SK-N-MC (cell line): Measurements from ENCODE around the gene SYNCRIP.
A peak's percentile ranks its signal among the peaks of the same experiment; 100 is the strongest.
"Not testable (repeated sequence)": the region's sequence is repeated elsewhere in the genome, so short reads cannot be mapped to it uniquely, and the experiment has no call there.

ENCODE experiments used
- DNase-seq: peaks from one replicate; pipeline ENCODE4 v3.0.0-alpha.2; 2011; ENCODE audit warnings: low read depth, low spot score
- H3K27ac ChIP-seq: fragments of 200-600 bp; sonication (generic); 2 replicates; pipeline ENCODE4 v1.5.1; 2016; ENCODE audit warnings: mixed run types
- H3K36me3 ChIP-seq: fragments of 200-600 bp; sonication (generic); 2 replicates; pipeline ENCODE4 v1.6.1; 2017; ENCODE audit warnings: antibody characterized with exemption, low read length, mixed read lengths; ENCODE audit not compliant: insufficient read depth
- H3K4me3 ChIP-seq: fragments of 200-600 bp; sonication (generic); 2 replicates; pipeline ENCODE4 v1.5.1; 2016
- H3K9ac ChIP-seq: fragments of 200-600 bp; sonication (generic); 2 replicates; pipeline ENCODE4 v1.8.0; 2017; ENCODE audit warnings: mixed run types, mixed read lengths; ENCODE audit not compliant: insufficient read length
- H3K9me3 ChIP-seq: fragments of 200-600 bp; sonication (generic); 2 replicates; pipeline ENCODE4 v1.6.1; 2017; ENCODE audit warnings: low read depth, mild to moderate bottlenecking, antibody characterized with exemption, low read length, moderate library complexity, mixed read lengths
- EZH2 ChIP-seq: fragments of 200-600 bp; sonication (generic); IDR thresholded peaks from one replicate; pipeline ENCODE4 v1.6.1; 2017; ENCODE audit warnings: antibody characterized with exemption
- FOXP2 ChIP-seq: optimal IDR thresholded peaks from 2 replicates; pipeline ENCODE3; 2011; ENCODE audit warnings: mild to moderate bottlenecking, moderate library complexity; ENCODE audit not compliant: insufficient read depth; ENCODE audit errors: extremely low read length, control extremely low read depth
- POLR2AphosphoS5 ChIP-seq: IDR thresholded peaks from 2 replicates; pipeline ENCODE4 v1.6.1; 2012; ENCODE audit warnings: mild to moderate bottlenecking, low read depth, low read length, borderline replicate concordance

The SYNCRIP gene

DNA sequence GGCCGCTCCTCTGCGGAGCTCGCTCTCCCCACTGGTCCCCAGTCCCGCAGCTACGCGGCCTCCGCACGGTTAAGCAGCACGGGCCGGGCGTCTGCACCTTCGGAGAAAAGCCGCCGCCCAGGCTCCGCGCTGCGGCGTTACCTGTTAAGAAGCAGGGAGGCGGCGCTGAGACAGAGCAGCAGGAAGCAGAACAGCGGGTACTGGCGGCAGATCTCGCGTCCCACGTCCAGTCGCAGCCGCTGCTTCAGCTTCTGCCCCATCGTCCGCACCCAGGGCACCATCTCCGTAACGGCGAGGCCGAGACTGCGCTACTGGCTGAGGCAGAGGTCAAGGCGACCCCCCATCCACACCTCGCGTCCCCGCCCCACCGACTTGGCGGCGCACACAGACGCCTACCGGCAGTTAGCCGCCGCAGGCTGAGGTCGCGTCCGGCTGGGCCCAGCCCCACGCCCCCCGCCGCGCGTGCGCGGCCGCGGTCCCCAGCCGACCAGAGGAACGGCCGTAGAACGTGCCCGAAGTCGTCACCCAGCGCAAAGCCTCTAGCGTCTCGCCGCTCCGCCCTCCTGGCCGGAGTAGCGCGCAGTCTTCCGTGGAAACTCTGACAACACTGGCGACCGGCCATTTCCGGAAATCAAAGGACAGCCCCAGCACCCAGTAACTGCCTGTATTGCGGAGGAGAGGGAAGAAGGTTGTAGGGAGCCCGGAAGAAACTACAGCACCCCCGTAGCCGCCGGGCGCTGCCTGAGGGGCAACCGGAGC, 49.1 kb downstream of the SYNCRIP start, which contains the start of gene SNX14:
Gene SNX14 (minus strand): TSS at position 421 of the 759 bp plus-strand sequence. CDS start 140 bp downstream, at position 281.
- no peak for DNase-seq
- Histone ChIP-seq H3K36me3 (no peaks in the 10 kb centered on the region), H3K4me3 (peak within 1 kb of the TSS; percentile 90), H3K27ac (no peak within 1 kb of the TSS; the same call in 1 of the 2 replicates), H3K9me3 (no peaks in the 10 kb centered on the region), H3K9ac (peak within 1 kb of the TSS; percentile 74)
- TF ChIP-seq FOXP2: no peak
- peak; percentile 76; the same call in 1 of the 2 replicates for TF ChIP-seq POLR2AphosphoS5

GRCh38 chr6:85592033-85592432, 50.7 kb downstream of the SYNCRIP start:
- H3K4me3 ChIP-seq: no peak overlapping the region
- H3K36me3 ChIP-seq: no peaks in the 10 kb centered on the region
- no peaks in the 10 kb centered on the region for H3K9me3 ChIP-seq
- no peak for TF ChIP-seq POLR2AphosphoS5
- TF ChIP-seq FOXP2: no peak
- TF ChIP-seq EZH2: no peak
- H3K9ac ChIP-seq: no peak overlapping the region
- no peak for DNase-seq
- no peak overlapping the region for H3K27ac ChIP-seq

GRCh38 chr6:85591207-85591606, 51.5 kb downstream of the SYNCRIP start:
- Histone ChIP-seq H3K9ac (no peak overlapping the region), H3K9me3 (no peaks in the 10 kb centered on the region), H3K27ac (no peak overlapping the region), H3K4me3 (no peak overlapping the region), H3K36me3 (no peaks in the 10 kb centered on the region)
- no peak for DNase-seq
- no peak for TF ChIP-seq POLR2AphosphoS5
- no peak for TF ChIP-seq FOXP2
- TF ChIP-seq EZH2: no peak

GRCh38 chr6:85585741-85586140, 56.9 kb downstream of the SYNCRIP start:
- H3K4me3 ChIP-seq: no peak overlapping the region
- no peak overlapping the region for H3K9ac ChIP-seq
- TF ChIP-seq FOXP2: no peak
- no peak for TF ChIP-seq POLR2AphosphoS5
- TF ChIP-seq EZH2: no peak
- H3K9me3 ChIP-seq: no peaks in the 10 kb centered on the region
- H3K36me3 ChIP-seq: no peaks in the 10 kb centered on the region
- DNase-seq: no peak
- H3K27ac ChIP-seq: no peak overlapping the region

DNA sequence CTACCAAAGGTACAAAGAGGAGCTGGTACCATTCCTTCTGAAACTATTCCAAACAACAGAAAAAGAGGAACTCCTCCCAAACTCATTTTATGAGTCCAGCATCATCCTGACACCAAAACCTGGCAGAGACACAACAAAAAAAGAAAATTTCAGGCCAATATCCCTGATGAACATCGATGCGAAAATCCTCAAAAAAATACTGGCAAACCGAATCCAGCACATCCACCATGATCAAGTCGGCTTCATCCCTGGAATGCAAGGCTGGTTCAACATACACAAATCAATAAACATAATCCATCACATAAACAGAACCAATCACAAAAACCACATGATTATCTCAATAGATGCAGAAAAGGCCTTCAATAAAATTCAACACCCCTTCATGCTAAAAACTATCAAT, 59.9 kb downstream of the SYNCRIP start:
- not testable (repeated sequence) for DNase-seq

DNA sequence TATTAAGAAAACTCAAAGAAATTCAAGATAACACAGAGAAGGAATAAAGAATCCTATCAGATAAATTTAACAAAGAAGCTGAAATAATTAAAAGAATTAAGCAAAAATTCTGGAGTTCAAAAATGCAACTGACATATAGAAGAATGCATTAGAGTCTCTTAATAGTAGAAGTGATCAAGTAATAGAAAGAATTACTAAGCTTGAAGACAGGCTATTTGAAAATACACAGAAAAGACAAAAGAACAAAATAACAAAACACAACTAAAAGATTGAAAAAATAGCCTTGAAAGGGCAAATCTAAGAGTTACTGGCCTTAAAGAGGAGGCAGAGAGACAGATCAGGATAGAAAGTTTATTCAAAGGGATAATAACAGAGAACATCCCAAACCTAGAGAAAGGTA, 61.1 kb downstream of the SYNCRIP start:
- Histone ChIP-seq H3K27ac (no peak overlapping the region), H3K9ac (no peak overlapping the region), H3K4me3 (no peak overlapping the region), H3K9me3 (no peaks in the 10 kb centered on the region), H3K36me3 (no peaks in the 10 kb centered on the region)
- DNase-seq: no peak
- TF ChIP-seq FOXP2 (no peak), EZH2 (no peak), POLR2AphosphoS5 (no peak)

More for the DNA sequence above, 59.9 kb downstream of the SYNCRIP start:
- not testable (repeated sequence) for H3K9me3 ChIP-seq, H3K27ac ChIP-seq, H3K36me3 ChIP-seq, H3K9ac ChIP-seq, H3K4me3 ChIP-seq

DNA sequence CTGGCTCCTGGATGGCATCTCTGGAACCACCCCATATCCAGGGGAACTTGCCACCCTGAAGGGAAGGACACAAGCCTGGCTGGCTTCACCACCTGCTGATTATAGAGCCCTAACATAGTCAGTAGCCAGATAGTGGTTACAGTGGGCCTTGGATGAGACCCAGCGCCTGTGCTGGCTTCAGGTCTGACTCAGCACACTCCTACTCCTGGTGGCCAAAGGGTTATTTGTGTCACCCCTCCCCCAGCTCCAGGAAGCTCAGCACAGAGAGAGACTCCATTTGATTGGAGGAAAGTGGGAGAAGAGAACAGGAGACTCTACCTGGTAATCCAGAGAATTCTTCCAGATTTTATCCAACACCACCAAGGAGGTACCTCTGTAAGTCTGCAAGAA, 61.8 kb downstream of the SYNCRIP start:
- Histone ChIP-seq H3K9me3 (no peaks in the 10 kb centered on the region), H3K27ac (no peak overlapping the region), H3K9ac (no peak overlapping the region), H3K36me3 (no peaks in the 10 kb centered on the region), H3K4me3 (no peak overlapping the region)
- no peak for DNase-seq
- no peak for TF ChIP-seq POLR2AphosphoS5
- no peak for TF ChIP-seq EZH2
- TF ChIP-seq FOXP2: no peak

DNA sequence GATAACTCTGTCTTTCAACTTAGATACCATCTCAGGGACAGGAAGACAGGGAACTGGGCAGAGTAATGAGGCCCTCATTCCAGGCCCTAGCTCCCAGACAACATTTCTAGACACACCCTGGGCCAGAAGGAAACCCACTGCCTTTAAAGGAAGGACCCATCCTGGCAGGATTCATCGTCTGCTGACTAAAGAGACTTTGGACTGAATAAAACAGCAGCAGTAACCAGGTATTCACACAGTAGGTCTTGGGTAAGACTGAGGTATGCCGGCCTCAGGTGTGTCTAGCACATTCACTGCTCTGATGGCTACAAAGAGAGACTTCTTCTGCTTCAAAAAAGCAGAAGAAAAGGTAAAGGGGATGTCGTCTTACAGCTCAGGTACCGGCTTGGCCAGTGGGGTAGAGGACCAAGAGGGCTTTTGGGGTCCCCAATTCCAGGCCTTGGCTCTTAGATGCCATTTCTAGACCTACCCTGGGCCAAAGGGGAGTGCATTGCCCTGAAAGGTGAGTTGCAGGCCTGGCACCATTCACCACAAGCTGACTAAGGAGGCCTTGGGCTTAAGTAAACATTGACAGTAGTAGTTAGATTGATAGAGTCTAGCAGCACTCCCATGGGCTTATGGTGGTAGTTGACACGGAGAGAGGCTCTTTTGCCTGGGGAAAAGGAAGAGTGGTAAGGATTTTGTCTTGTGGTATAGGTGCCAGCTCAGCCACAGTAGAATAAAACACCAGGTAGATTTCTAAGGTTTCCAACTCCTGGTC, 62.4 kb downstream of the SYNCRIP start:
- H3K36me3 ChIP-seq: no peaks in the 10 kb centered on the region
- no peak for DNase-seq
- no peak overlapping the region for H3K4me3 ChIP-seq
- TF ChIP-seq EZH2: no peak
- no peak overlapping the region for H3K9ac ChIP-seq
- H3K27ac ChIP-seq: no peak overlapping the region
- H3K9me3 ChIP-seq: no peaks in the 10 kb centered on the region

- H3K27ac ChIP-seq: no peak overlapping the region
These were observed 63.1 kb downstream of the SYNCRIP start for GRCh38 chr6:85579581-85579980.

More at GRCh38 chr6:85579581-85579980, 63.1 kb downstream of the SYNCRIP start:
- Histone ChIP-seq H3K9ac (no peak overlapping the region), H3K9me3 (no peaks in the 10 kb centered on the region), H3K36me3 (no peaks in the 10 kb centered on the region), H3K4me3 (no peak overlapping the region)
- TF ChIP-seq FOXP2 (no peak), POLR2AphosphoS5 (no peak), EZH2 (no peak)
- no peak for DNase-seq
